Body of pancreas (tissue), 4 donors: ENCODE data around the gene C1QC.

Experiments used
- POLR2A ChIP-seq, 3 donors: fragments of 450-650 bp; IDR thresholded peaks; one replicate each; pipeline ENCODE4 v1.6.1; 2016; ENCODE audit warnings: antibody characterized with exemption in 3 of 3, mild to moderate bottlenecking in 2 of 3
- TF ChIP-seq, protein P1 (sequence below), 7 experiments: fragments of 450-650 bp in 4 of 7; fragments of 200-600 bp in 3 of 7; sonication (generic) in 3 of 7; IDR thresholded peaks; one replicate each; pipeline ENCODE4 v1.5.1; 2016 to 2019; ENCODE audit warnings: antibody characterized with exemption in 7 of 7

DNA sequence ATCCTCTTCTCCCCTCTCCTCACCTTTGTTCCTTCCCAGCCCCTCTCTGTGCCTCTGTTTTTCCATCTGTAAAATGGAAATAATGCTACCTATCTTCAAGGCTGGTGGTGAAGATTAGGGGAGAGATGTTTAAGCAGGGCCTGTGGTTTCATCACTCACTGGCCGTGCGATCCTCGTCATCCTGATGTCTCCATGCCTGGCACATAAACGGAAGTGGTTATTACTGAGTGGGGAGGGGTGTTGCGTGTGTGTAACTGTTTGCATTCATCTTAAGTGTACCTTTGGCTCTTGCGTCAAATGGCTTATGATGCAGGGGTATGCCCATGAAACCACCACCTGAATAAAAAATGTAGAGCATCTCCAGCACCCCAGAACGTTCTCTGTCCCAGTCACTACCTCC, 24.2 kb upstream of the C1QC start:
- TF ChIP-seq, protein P1, sequence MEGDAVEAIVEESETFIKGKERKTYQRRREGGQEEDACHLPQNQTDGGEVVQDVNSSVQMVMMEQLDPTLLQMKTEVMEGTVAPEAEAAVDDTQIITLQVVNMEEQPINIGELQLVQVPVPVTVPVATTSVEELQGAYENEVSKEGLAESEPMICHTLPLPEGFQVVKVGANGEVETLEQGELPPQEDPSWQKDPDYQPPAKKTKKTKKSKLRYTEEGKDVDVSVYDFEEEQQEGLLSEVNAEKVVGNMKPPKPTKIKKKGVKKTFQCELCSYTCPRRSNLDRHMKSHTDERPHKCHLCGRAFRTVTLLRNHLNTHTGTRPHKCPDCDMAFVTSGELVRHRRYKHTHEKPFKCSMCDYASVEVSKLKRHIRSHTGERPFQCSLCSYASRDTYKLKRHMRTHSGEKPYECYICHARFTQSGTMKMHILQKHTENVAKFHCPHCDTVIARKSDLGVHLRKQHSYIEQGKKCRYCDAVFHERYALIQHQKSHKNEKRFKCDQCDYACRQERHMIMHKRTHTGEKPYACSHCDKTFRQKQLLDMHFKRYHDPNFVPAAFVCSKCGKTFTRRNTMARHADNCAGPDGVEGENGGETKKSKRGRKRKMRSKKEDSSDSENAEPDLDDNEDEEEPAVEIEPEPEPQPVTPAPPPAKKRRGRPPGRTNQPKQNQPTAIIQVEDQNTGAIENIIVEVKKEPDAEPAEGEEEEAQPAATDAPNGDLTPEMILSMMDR (IDR thresholded peaks at IDR 0.05): no peak
- TF ChIP-seq POLR2A (IDR thresholded peaks at IDR 0.05): no peak
